Upper lobe of left lung (tissue), 6 donors: Measurements from ENCODE around the gene PHYKPL. TPM values are rescaled to one million over a fixed set of nuclear protein-coding genes. Genes with fewer than 3 reads are reported as not detected.
"Not testable (repeated sequence)": the region's sequence is repeated elsewhere in the genome, so short reads cannot be mapped to it uniquely, and the experiment has no call there.

ENCODE experiments used
- ATAC-seq, 2 donors: fragments of 200-7000 bp; cut with Tn5 transposase; one replicate each; pipeline ENCODE4 v1.9.1; 2022; ENCODE audit warnings: mild to moderate bottlenecking in 2 of 2, moderate library complexity in 2 of 2; ENCODE audit not compliant: low FRiP score in 2 of 2
- DNase-seq, 2 donors: peaks; one replicate each; pipeline ENCODE4 v3.0.0-alpha.2; 2019 to 2020
- H3K27ac ChIP-seq, 4 donors: fragments of 200-600 bp; sonication (generic); one replicate each; pipeline ENCODE4 v1.5.1; 2016 to 2019
- H3K27me3 ChIP-seq, 4 donors: fragments of 200-600 bp; sonication (generic); one replicate each; pipeline ENCODE4 v1.5.1; 2017 to 2019
- H3K36me3 ChIP-seq, 4 donors: fragments of 200-600 bp; sonication (generic); one replicate each; pipeline ENCODE4 v1.5.1; 2016 to 2019
- H3K4me1 ChIP-seq, 4 donors: fragments of 200-600 bp; sonication (generic); one replicate each; pipeline ENCODE4 v1.5.1; 2018 to 2019
- H3K4me3 ChIP-seq, 4 donors: fragments of 200-600 bp; sonication (generic); one replicate each; pipeline ENCODE4 v1.5.1; 2017 to 2019; ENCODE audit warnings: mild to moderate bottlenecking in 2 of 4, moderate library complexity in 1 of 4
- H3K9me3 ChIP-seq, 4 donors: fragments of 200-600 bp; sonication (generic); one replicate each; pipeline ENCODE4 v1.5.1; 2018 to 2019
- CTCF ChIP-seq, 6 experiments: fragments of 450-650 bp in 4 of 6; fragments of 200-600 bp in 2 of 6; sonication (generic) in 2 of 6; IDR thresholded peaks; one replicate each; pipeline ENCODE4 v1.5.1; 2016 to 2019; ENCODE audit warnings: antibody characterized with exemption in 6 of 6
- EP300 ChIP-seq, 4 donors: sonication (generic); formaldehyde crosslinking; IDR thresholded peaks; one replicate each; pipeline ENCODE4 v1.5.1; 2017; ENCODE audit warnings: antibody characterized with exemption in 4 of 4, control low read depth in 2 of 4
- POLR2A ChIP-seq, 4 donors: fragments of 450-650 bp; IDR thresholded peaks; one replicate each; pipeline ENCODE4 v1.5.1; 2016 to 2017; ENCODE audit warnings: antibody characterized with exemption in 4 of 4, mild to moderate bottlenecking in 2 of 4
- POLR2AphosphoS5 ChIP-seq, 2 donors: sonication (generic); formaldehyde crosslinking; IDR thresholded peaks; one replicate each; pipeline ENCODE4 v1.5.1; 2017; ENCODE audit warnings: antibody characterized with exemption in 2 of 2
- WGBS, 2 donors: methylation state at CpG; one replicate each; pipeline ENCODE4 v1.1.5; 2017 to 2018; 5-methylcytosine and 5-hydroxymethylcytosine counted together
- total RNA-seq, 6 donors: library from RNA; depleted of rRNA in 4 of 6; stranded (reverse); fragments of >200 nt in 4 of 6; gene quantifications; one replicate each; pipeline versions ENCODE4 v1.1.0 to v1.2.1, GENCODE V29; 2016 to 2021
- donor health status: DM: no; HTN: no; CAD: no; lungs with moderate emphysema.
- donor health status: DM: no; HTN: yes; CAD: no; lungs with severe emphysema.

The PHYKPL gene
- total RNA-seq, 6 donors from 2014 or later = 61.0 to 237 (median 91.9) TPM

GRCh38 chr5:178231539-178232123 is 971 bp downstream of the PHYKPL start:
- Histone ChIP-seq H3K9me3 (no peaks in the 10 kb centered on the region), H3K36me3 (peaks cover 0 to 43% (median 31%) of the 10 kb centered on the region in 4 donors), H3K4me1 (peaks cover 25 to 63% (median 41%) of the 10 kb centered on the region in 4 donors), H3K27me3 (no peaks in the 10 kb centered on the region), H3K4me3 (peak overlapping the region; percentile 67 to 93 (median 80)), H3K27ac (peak overlapping the region; percentile 95 to 99 (median 96))
- ATAC-seq = no peak
- DNase-seq = no peak
- WGBS, 2 donors = 22 to 34% methylated on average over 8 to 21 of the region's 21 CpGs
- TF ChIP-seq EP300 (IDR thresholded peaks at IDR 0.05) = no peak
- TF ChIP-seq POLR2A (IDR thresholded peaks at IDR 0.05) = no peak
- no peak for TF ChIP-seq CTCF (IDR thresholded peaks at IDR 0.05)
- no peak for TF ChIP-seq POLR2AphosphoS5 (IDR thresholded peaks at IDR 0.05)

GRCh38 chr5:178230879-178231538 is 1.6 kb downstream of the PHYKPL start:
- no peak for TF ChIP-seq POLR2A (IDR thresholded peaks at IDR 0.05)
- no peak for TF ChIP-seq POLR2AphosphoS5 (IDR thresholded peaks at IDR 0.05)
- no peak for TF ChIP-seq CTCF (IDR thresholded peaks at IDR 0.05)
- TF ChIP-seq EP300 (IDR thresholded peaks at IDR 0.05) = no peak
- Histone ChIP-seq H3K27me3 (no peaks in the 10 kb centered on the region), H3K36me3 (peaks cover 0 to 49% (median 31%) of the 10 kb centered on the region in 4 donors), H3K4me3 (peak overlapping the region in 3 of 4 donors; percentile 67 to 93 (median 68)), H3K9me3 (no peaks in the 10 kb centered on the region), H3K27ac (peak overlapping the region in 3 of 4 donors; percentile 95 to 99 (median 96)), H3K4me1 (peaks cover 19 to 56% (median 35%) of the 10 kb centered on the region in 4 donors)
- WGBS, 2 donors = 75 to 76% methylated on average over 7 to 9 of the region's 9 CpGs
- DNase-seq (no peak), ATAC-seq (peak in 1 of 2 donors; percentile 23)

GRCh38 chr5:178229861-178230260 is 2.7 kb downstream of the PHYKPL start:
- ATAC-seq (no peak), DNase-seq (no peak)
- Histone ChIP-seq H3K9me3 (no peaks in the 10 kb centered on the region), H3K4me1 (peaks cover 18 to 46% (median 28%) of the 10 kb centered on the region in 4 donors), H3K36me3 (peaks cover 0 to 60% (median 39%) of the 10 kb centered on the region in 4 donors), H3K27me3 (no peaks in the 10 kb centered on the region), H3K4me3 (no peak overlapping the region), H3K27ac (no peak overlapping the region)
- TF ChIP-seq POLR2A (IDR thresholded peaks at IDR 0.05) (no peak), CTCF (IDR thresholded peaks at IDR 0.05) (no peak), POLR2AphosphoS5 (IDR thresholded peaks at IDR 0.05) (no peak), EP300 (IDR thresholded peaks at IDR 0.05) (no peak)
- WGBS, 2 donors = 90 to 94% methylated on average over 2 to 10 of the region's 10 CpGs

GRCh38 chr5:178229111-178229510 is 3.5 kb downstream of the PHYKPL start:
- not testable (repeated sequence) for H3K27ac ChIP-seq, H3K27me3 ChIP-seq, H3K4me3 ChIP-seq, DNase-seq, H3K9me3 ChIP-seq, ATAC-seq
- Histone ChIP-seq H3K4me1 (peaks cover 13 to 39% (median 25%) of the 10 kb centered on the region in 4 donors), H3K36me3 (peaks cover 0 to 67% (median 45%) of the 10 kb centered on the region in 4 donors)
- WGBS, 2 donors = 93 to 97% methylated on average over 13 of the region's 13 CpGs

- no peak for DNase-seq
- Histone ChIP-seq H3K4me3 (no peak overlapping the region), H3K36me3 (peaks cover 0 to 72% (median 46%) of the 10 kb centered on the region in 4 donors), H3K9me3 (no peaks in the 10 kb centered on the region), H3K4me1 (peaks cover 16 to 42% (median 30%) of the 10 kb centered on the region in 4 donors), H3K27me3 (no peaks in the 10 kb centered on the region), H3K27ac (no peak overlapping the region)
- ATAC-seq = no peak
- TF ChIP-seq CTCF (IDR thresholded peaks at IDR 0.05) (no peak), POLR2A (IDR thresholded peaks at IDR 0.05) (no peak), EP300 (IDR thresholded peaks at IDR 0.05) (no peak), POLR2AphosphoS5 (IDR thresholded peaks at IDR 0.05) (no peak)
- 90 to 95% methylated on average over 11 of the region's 11 CpGs for WGBS, 2 donors
Observed at GRCh38 chr5:178228609-178229008, 4.0 kb downstream of the PHYKPL start.
